GM12878 (cell line): Measurements from ENCODE around the gene ZNF883. TPM values are rescaled to one million over a fixed set of nuclear protein-coding genes. Genes with fewer than 3 reads are reported as not detected.
A peak's percentile ranks its signal among the peaks of the same experiment; 100 is the strongest.

Source experiments
- ATAC-seq: fragments of 200-7000 bp; cut with Tn5 transposase; 3 replicates; pipeline ENCODE4 v1.9.1; 2020; ENCODE audit warnings: mild to moderate bottlenecking, moderate library complexity
- BruUV-seq: library from RNA; stranded (reverse); fragments of 400-500 nt; replicated peaks from 2 replicates; lab custom pipeline; 2021; lab: Mats Ljungman, UMichigan
- CTCF ChIA-PET: fragments of 300-600 bp; sonication (Branson Sonifier 250); formaldehyde crosslinking; extraction: SDS; loops from one replicate; lab custom pipeline; 2021; ENCODE audit warnings: inconsistent platforms; lab: Yijun Ruan, JAX
- POLR2A ChIA-PET: fragments of 350-600 bp; formaldehyde crosslinking; extraction: SDS; loops from one replicate; lab custom pipeline; 2021; ENCODE audit warnings: inconsistent platforms; lab: Charles Lee
- RAD21 ChIA-PET: fragments of 300-600 bp; sonication (Branson Sonifier 250); formaldehyde crosslinking; loops from one replicate; lab custom pipeline; 2023; ENCODE audit warnings: antibody characterized with exemption; ENCODE audit not compliant: unreplicated experiment; lab: Charles Lee
- SMC1A ChIA-PET: fragments of 300-600 bp; sonication (Branson Sonifier 250); formaldehyde crosslinking; loops from one replicate; lab custom pipeline; 2023; ENCODE audit not compliant: unreplicated experiment, uncharacterized antibody; lab: Charles Lee
- DNase-seq: peaks from one replicate; pipeline ENCODE4 v3.0.0-alpha.2; 2011; ENCODE audit warnings: low read depth, low spot score
- FAIRE-seq: peaks from 3 replicates; lab custom pipeline; 2011; peaks lifted over from hg19 to GRCh38; lab: Jason Lieb, UNC
- H2AFZ ChIP-seq: 2 replicates; pipeline ENCODE4 v1.6.0; 2011; ENCODE audit warnings: low read depth, low read length, control low read depth; ENCODE audit not compliant: control insufficient read depth
- H3K27ac ChIP-seq: 2 replicates; pipeline ENCODE4 v1.5.1; 2011; ENCODE audit warnings: control low read depth; ENCODE audit not compliant: control insufficient read depth, insufficient read depth
- H3K27me3 ChIP-seq, 2 experiments: replicated peaks in 1 of 2; 2 replicates each; pipeline versions ENCODE4 v1.6.0 to v1.6.1; 2011; ENCODE audit warnings: low read length in 1 of 2; ENCODE audit not compliant: control insufficient read depth in 2 of 2, insufficient read depth in 2 of 2
- H3K36me3 ChIP-seq, 2 experiments: 2 replicates each; pipeline ENCODE4 v1.5.1; 2011; ENCODE audit warnings: low read length in 1 of 2; ENCODE audit not compliant: control insufficient read depth in 2 of 2, insufficient read depth in 2 of 2
- H3K4me1 ChIP-seq: 2 replicates; pipeline ENCODE4 v1.6.1; 2011; ENCODE audit warnings: mild to moderate bottlenecking, low read length, moderate library complexity, mixed read lengths; ENCODE audit not compliant: control insufficient read depth, insufficient read depth
- H3K4me2 ChIP-seq: 2 replicates; pipeline ENCODE4 v1.6.0; 2011; ENCODE audit warnings: control low read depth; ENCODE audit not compliant: control insufficient read depth, insufficient read depth
- H3K4me3 ChIP-seq: fragments of 200-600 bp; sonication (generic); 2 replicates; pipeline ENCODE4 v1.5.1; 2016
- H3K79me2 ChIP-seq: 2 replicates; pipeline ENCODE4 v1.6.0; 2011; ENCODE audit warnings: low read length; ENCODE audit not compliant: control insufficient read depth, insufficient read depth
- H3K9ac ChIP-seq: 2 replicates; pipeline ENCODE4 v1.8.0; 2011; ENCODE audit warnings: low read length, control low read depth, mixed read lengths; ENCODE audit not compliant: control insufficient read depth, insufficient read depth
- H3K9me3 ChIP-seq: replicated peaks from 3 replicates; pipeline ENCODE4 v1.5.1; 2011; ENCODE audit warnings: mild to moderate bottlenecking, low read length; ENCODE audit not compliant: control insufficient read depth, insufficient read depth
- H4K20me1 ChIP-seq: 2 replicates; pipeline ENCODE4 v1.6.0; 2011; ENCODE audit not compliant: control insufficient read depth, insufficient read depth
- ATF7 ChIP-seq: fragments of 450-650 bp; IDR thresholded peaks from 2 replicates; pipeline ENCODE4 v1.6.1; 2016; ENCODE audit warnings: low read depth, mild to moderate bottlenecking
- CBX3 ChIP-seq: fragments of 200-600 bp; sonication (generic); IDR thresholded peaks from 2 replicates; pipeline ENCODE4 v1.6.1; 2016; ENCODE audit warnings: low read depth, borderline replicate concordance
- CBX5 ChIP-seq: sonication (generic); IDR thresholded peaks from 2 replicates; pipeline ENCODE4 v1.6.1; 2016; ENCODE audit warnings: low read depth, moderate library complexity, mild to moderate bottlenecking, inconsistent platforms
- EP300 ChIP-seq, 2 experiments: fragments of 150-350 bp in 1 of 2; IDR thresholded peaks; 2 replicates each; pipeline ENCODE4 v1.6.1; 2011 to 2012; ENCODE audit warnings: low read depth in 2 of 2, low read length in 2 of 2, borderline replicate concordance in 1 of 2, improper control_type of control experiment in 1 of 2, inconsistent platforms in 1 of 2; ENCODE audit not compliant: control insufficient read depth in 1 of 2
- EZH2 ChIP-seq: IDR thresholded peaks from 2 replicates; pipeline ENCODE4 v1.6.1; 2012; ENCODE audit warnings: low read depth, mild to moderate bottlenecking, control low read depth, inconsistent platforms, low read length, borderline replicate concordance; ENCODE audit not compliant: control insufficient read depth
- RELA ChIP-seq: fragments of 450-650 bp; IDR thresholded peaks from 2 replicates; pipeline ENCODE4 v1.8.0; 2014; ENCODE audit warnings: borderline replicate concordance; ENCODE audit not compliant: partially characterized antibody
- SPI1 ChIP-seq: IDR thresholded peaks from 2 replicates; pipeline ENCODE4 v1.6.1; 2011; ENCODE audit warnings: low read depth, mild to moderate bottlenecking, low read length, moderate library complexity, borderline replicate concordance; ENCODE audit not compliant: insufficient read depth
- SREBF2 ChIP-seq: IDR thresholded peaks from 2 replicates; pipeline ENCODE4 v1.6.1; 2012; ENCODE audit warnings: mild to moderate bottlenecking, low read length
- ZBED1 ChIP-seq: IDR thresholded peaks from 2 replicates; pipeline ENCODE4 v1.6.1; 2016; ENCODE audit warnings: borderline replicate concordance
- ZNF274 ChIP-seq: IDR thresholded peaks from one replicate; pipeline ENCODE4 v1.8.0; 2011; ENCODE audit not compliant: insufficient read length, insufficient read depth
- WGBS: methylation state at CpG from one replicate; pipeline ENCODE4 v1.1.6; 2016; ENCODE audit warnings: low lambda C conversion rate; ENCODE audit not compliant: insufficient replicate concordance, insufficient coverage; ENCODE audit errors: missing lambda C conversion rate; 5-methylcytosine and 5-hydroxymethylcytosine counted together
- in situ Hi-C: fragments of 300-500 bp; cut with MboI; formaldehyde crosslinking; loops from 9 replicates; pipeline ENCODE4 v1.14.3; 2018; ENCODE audit warnings: mixed read lengths
- intact Hi-C: fragments of 100-400 bp; cut with micrococcal nuclease; formaldehyde crosslinking; loops from one replicate; pipeline ENCODE4 v1.14.2; 2022; ENCODE audit not compliant: unreplicated experiment
- polyA plus RNA-seq, 11 experiments: library from polyadenylated mRNA; depleted of rRNA in 4 of 11; unstranded in 6 of 11; stranded (reverse) in 5 of 11; fragments of >200 nt; fragmentation: Nextera tagmentation in 4 of 11; fragmentation: Illumina TruSeq in 1 of 11; extraction: Ambion mirVana in 4 of 11; extraction: Trizol in 1 of 11; gene quantifications; 1 replicate in 1 of 11; 2 replicates in 10 of 11; pipeline versions ENCODE4 v1.2.1 to v1.2.3, GENCODE V29; 2011 to 2016; ENCODE audit warnings: inconsistent platforms in 2 of 11, missing spikeins in 2 of 11, low read depth in 1 of 11
- total RNA-seq, 4 experiments: library from RNA; depleted of rRNA in 3 of 4; stranded (reverse); fragments of >200 nt in 3 of 4; fragmentation: Illumina TruSeq in 1 of 4; extraction: Trizol in 1 of 4; gene quantifications; 2 replicates each; pipeline versions ENCODE4 v1.2.1 to v1.2.3, GENCODE V29; 2013 to 2021

Gene ZNF883
- total and polyA plus RNA-seq, 10 of the 15 experiments (the other 5 are each of a cell fraction or from before 2014, with no cell fraction given) = 0.10 to 0.72 (median 0.25) TPM

DNA sequence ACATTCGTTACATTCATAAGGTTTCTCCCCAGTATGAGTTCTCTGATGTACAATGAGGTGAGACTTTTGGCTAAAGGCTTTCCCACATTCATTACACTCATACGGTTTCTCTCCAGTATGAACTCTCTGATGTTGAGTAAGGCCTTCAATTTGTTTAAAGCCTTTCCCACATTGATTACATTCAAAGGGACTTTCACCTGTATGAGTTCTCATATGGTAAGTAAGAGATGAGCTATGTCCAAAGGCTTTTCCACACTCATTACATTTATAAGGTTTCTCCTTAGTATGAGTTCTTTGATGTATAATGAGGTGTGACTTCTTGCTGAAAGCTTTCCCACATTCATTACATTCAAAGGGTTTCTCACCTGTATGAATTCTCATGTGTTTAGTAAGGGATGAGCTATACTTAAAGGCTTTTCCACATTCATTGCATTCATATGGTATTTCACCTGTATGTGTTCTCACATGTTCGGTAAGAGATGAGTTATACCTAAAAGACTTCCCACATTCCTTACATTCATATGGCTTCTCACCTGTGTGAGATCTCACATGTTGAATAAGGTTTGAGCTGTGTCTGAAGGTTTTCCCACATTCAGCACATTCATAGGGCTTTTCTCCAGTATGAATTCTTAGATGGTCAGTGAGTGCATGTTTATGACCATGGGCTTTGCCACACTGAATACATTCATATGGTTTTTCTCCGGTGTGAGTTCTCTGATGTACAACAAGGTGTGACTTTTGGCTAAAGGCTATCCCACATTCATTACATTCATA, 31.1 kb upstream of the ZNF883 start:
- POLR2A ChIA-PET = no interaction called here

DNA sequence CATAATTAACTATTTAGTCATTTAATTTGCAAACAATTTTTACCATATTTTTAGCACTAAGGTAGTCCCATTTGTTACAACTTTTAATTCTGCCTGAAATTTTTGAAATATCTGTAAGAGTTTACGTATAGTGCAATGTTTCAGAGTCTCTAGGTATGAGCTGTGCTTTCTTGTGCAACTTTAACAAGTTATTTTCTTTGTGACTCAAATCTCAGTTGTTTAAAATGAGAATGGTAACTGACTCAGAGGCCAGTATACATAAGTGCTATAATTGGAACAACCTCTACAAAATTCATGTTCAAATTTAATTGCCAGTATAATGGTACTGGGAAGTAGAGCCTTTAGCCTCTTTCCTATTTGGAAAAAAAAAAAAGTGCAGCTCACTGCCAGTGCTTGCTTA, 14.2 kb upstream of the ZNF883 start:
- ATAC-seq (no peak), DNase-seq (no peak), FAIRE-seq (no peak)
- intact Hi-C loops = no loop called here
- no peak overlapping the region for H3K9ac ChIP-seq
- ChIA-PET CTCF (no interaction called here), RAD21 (no interaction called here), POLR2A (no interaction called here), SMC1A (no interaction called here)
- no peak overlapping the region for H3K4me2 ChIP-seq
- TF ChIP-seq EZH2 (no peak), EP300 (IDR thresholded peaks at IDR 0.05; ENCODE audit: borderline replicate concordance in 1 of 2, control insufficient read depth in 1 of 2, low read depth in 2 of 2, low read length in 2 of 2) (no peak), ZBED1 (no peak), RELA (no peak), ZNF274 (no peak), CBX3 (no peak), SREBF2 (no peak)
- no TSS peak for BruUV-seq
- no peaks in the 10 kb centered on the region for H3K4me1 ChIP-seq
- in situ Hi-C loops = no loop called here
- H3K27ac ChIP-seq = no peak overlapping the region
- H4K20me1 ChIP-seq = no peaks in the 10 kb centered on the region
- H3K4me3 ChIP-seq = no peak overlapping the region
- no peaks in the 10 kb centered on the region for H3K36me3 ChIP-seq
- H2AFZ ChIP-seq = no peak overlapping the region
- WGBS = 0% methylated on average over 1 of the region's 1 CpG
- H3K9me3 ChIP-seq = no peaks in the 10 kb centered on the region; the same call in 1 of the 3 replicates
- H3K27me3 ChIP-seq = no peaks in the 10 kb centered on the region
- H3K79me2 ChIP-seq = no peaks in the 10 kb centered on the region

More for the DNA sequence above, 31.1 kb upstream of the ZNF883 start:
- ChIA-PET CTCF (interaction anchor here (1.0 kb wide), 1 partner anchor 198 kb away, joined by 3 read pairs; no protein-coding TSS in a partner anchor), SMC1A (no interaction called here), RAD21 (no interaction called here)
- Histone ChIP-seq H3K27me3 (no peaks in the 10 kb centered on the region), H3K9me3 (peaks cover 20% of the 10 kb centered on the region), H2AFZ (no peak overlapping the region), H3K4me3 (no peak overlapping the region), H3K79me2 (no peaks in the 10 kb centered on the region), H3K4me1 (no peaks in the 10 kb centered on the region), H3K27ac (no peak overlapping the region), H3K36me3 (no peaks in the 10 kb centered on the region), H3K9ac (no peak overlapping the region), H4K20me1 (no peaks in the 10 kb centered on the region), H3K4me2 (no peak overlapping the region)
- BruUV-seq = no TSS peak
- TF ChIP-seq ATF7 = no peak
- TF ChIP-seq ZNF274 = peak; percentile 91
- no peak for TF ChIP-seq SPI1
- TF ChIP-seq SREBF2 = no peak
- TF ChIP-seq CBX5 = peak; percentile 80
- DNase-seq = no peak
- ATAC-seq = no peak
- intact Hi-C loops (no loop called here), in situ Hi-C loops (no loop called here)
- 49% methylated on average over 4 of the region's 4 CpGs for WGBS
- FAIRE-seq = no peak
